ENCODE data around the gene RGPD4. TPM values are rescaled to one million over a fixed set of nuclear protein-coding genes. Genes with fewer than 3 reads are reported as not detected.

RGPD4 gene
- total and polyA plus RNA-seq, 2 of the 8 experiments (the other 6 are each of a cell fraction or from before 2014, with no cell fraction given) = not detected

DNA sequence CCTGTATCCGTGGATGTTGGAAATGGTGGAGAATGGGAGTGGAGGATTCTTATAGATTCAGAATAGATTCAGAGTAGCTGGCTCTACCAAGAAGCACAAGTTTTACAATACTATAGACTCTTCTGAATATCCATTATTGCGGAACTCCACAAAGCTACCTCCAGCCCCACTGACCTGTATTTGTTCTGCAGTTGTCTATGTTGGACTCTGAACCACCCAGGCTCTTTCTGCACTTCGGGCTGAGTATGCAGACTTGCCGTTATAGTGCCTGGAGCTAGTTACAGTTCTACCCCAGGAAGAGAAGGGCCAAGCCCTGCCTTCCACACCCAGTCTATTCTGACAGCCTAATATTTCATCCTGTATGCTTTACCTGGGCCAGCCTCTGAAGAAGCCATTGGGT is 4.4 kb upstream of the RGPD4 start:
- Histone ChIP-seq H4K5ac (ENCODE audit: insufficient read length, low read depth, low read length) (no peak overlapping the region), H2BK20ac (ENCODE audit: low read length) (no peak overlapping the region), H3K27ac (ENCODE audit: low read depth, low read length) (no peak overlapping the region), H3K56ac (replicated peaks; ENCODE audit: insufficient read length, low read depth, low read length) (no peak overlapping the region), H3K23ac (ENCODE audit: insufficient read length) (no peak overlapping the region), H3K18ac (ENCODE audit: extremely low read depth, low read length) (no peak overlapping the region), H3K36me3 (ENCODE audit: control insufficient read depth in 2 of 4, insufficient read depth in 4 of 4, low read length in 3 of 4) (no peaks in the 10 kb centered on the region), H3K14ac (ENCODE audit: insufficient read length) (no peak overlapping the region), H3K79me2 (ENCODE audit: control insufficient read depth in 1 of 2, insufficient read depth in 2 of 2, low read length in 2 of 2) (no peaks in the 10 kb centered on the region), H3K23me2 (ENCODE audit: low read depth, low read length) (no peaks in the 10 kb centered on the region; the same call in 1 of the 2 replicates), H3K4me1 (replicated peaks in 1 of 4; ENCODE audit: control insufficient read depth in 3 of 4, insufficient read depth in 4 of 4, low read length in 3 of 4) (no peaks in the 10 kb centered on the region), H3K9me3 (ENCODE audit: insufficient read depth in 2 of 2, low read depth in 1 of 2, low read length in 1 of 2) (no peaks in the 10 kb centered on the region), H2BK15ac (ENCODE audit: low read length) (no peak overlapping the region), H3K79me1 (ENCODE audit: low read depth, low read length) (no peaks in the 10 kb centered on the region), H2AFZ (ENCODE audit: low read length) (no peak overlapping the region), H2AK5ac (ENCODE audit: low read depth, low read length) (no peak overlapping the region), H3K27me3 (replicated peaks in 1 of 4; ENCODE audit: control insufficient read depth in 3 of 4, extremely low read depth in 1 of 4, insufficient read depth in 3 of 4, low read length in 3 of 4) (no peaks in the 10 kb centered on the region), H2BK120ac (replicated peaks; ENCODE audit: low read depth, low read length) (no peak overlapping the region), H2BK12ac (ENCODE audit: low read depth, low read length) (no peak overlapping the region), H4K91ac (replicated peaks; ENCODE audit: insufficient read length, low read length) (no peak overlapping the region), H3K4ac (replicated peaks; ENCODE audit: insufficient read length, low read depth, low read length) (no peak overlapping the region), H2BK5ac (ENCODE audit: low read depth, low read length) (no peak overlapping the region), H4K20me1 (replicated peaks in 1 of 2; ENCODE audit: control insufficient read depth in 1 of 2, insufficient read depth in 2 of 2, low read length in 2 of 2) (no peaks in the 10 kb centered on the region), H3K9ac (replicated peaks in 1 of 4; ENCODE audit: extremely low read depth in 1 of 4, low read depth in 3 of 4, low read length in 3 of 4) (no peak overlapping the region), H3K4me2 (ENCODE audit: insufficient read depth in 1 of 2, low read depth in 2 of 2, low read length in 2 of 2) (no peak overlapping the region), H4K8ac (ENCODE audit: extremely low read depth, insufficient read depth, low read length) (no peak overlapping the region), H3K4me3 (ENCODE audit: extremely low read depth in 1 of 4, insufficient read depth in 2 of 4, low read depth in 3 of 4, low read length in 4 of 4) (no peak overlapping the region)
- no peak for FAIRE-seq
- 93% methylated on average over 4 of the region's 4 CpGs; no CpG with 5 or more reads in 1 of the 2 experiments for WGBS, 2 experiments (ENCODE audit: extremely low coverage in 1 of 2, insufficient coverage in 1 of 2, insufficient read length in 1 of 2, insufficient replicate concordance in 2 of 2, low coverage in 1 of 2, low lambda C conversion rate in 2 of 2, missing lambda C conversion rate in 1 of 2)
- no peak for TF ChIP-seq SAP30 (IDR thresholded peaks at IDR 0.05; ENCODE audit: insufficient read depth, insufficient replicate concordance, low read length)
- TF ChIP-seq RBBP5 (IDR thresholded peaks at IDR 0.05; ENCODE audit: borderline replicate concordance, low read depth, low read length) = no peak
- no peak for TF ChIP-seq KDM1A (IDR thresholded peaks at IDR 0.05; ENCODE audit: borderline replicate concordance, low read length)
- no peak for TF ChIP-seq JUND (IDR thresholded peaks at IDR 0.05; ENCODE audit: low read length)
- no peak for TF ChIP-seq SP2 (IDR thresholded peaks at IDR 0.05; ENCODE audit: low read length)
- TF ChIP-seq POLR2AphosphoS5 (IDR thresholded peaks at IDR 0.05; ENCODE audit: low read depth, low read length) = no peak
- no peak for TF ChIP-seq CREB1 (IDR thresholded peaks at IDR 0.05)
- TF ChIP-seq RXRA (IDR thresholded peaks at IDR 0.05; ENCODE audit: insufficient read depth, low read depth, low read length) = no peak
- no peak for TF ChIP-seq TAF7 (optimal IDR thresholded peaks at IDR 0.05; ENCODE audit: borderline replicate concordance, low read depth, low read length)
- TF ChIP-seq TCF12 (IDR thresholded peaks at IDR 0.05; ENCODE audit: low read depth, low read length) = no peak
- TF ChIP-seq E2F6 (IDR thresholded peaks at IDR 0.05) = no peak
- TF ChIP-seq PHF8 (conservative IDR thresholded peaks at IDR 0.05; ENCODE audit: low read depth, low read length) = no peak
- TF ChIP-seq SP1 (IDR thresholded peaks at IDR 0.05; ENCODE audit: low read depth, low read length) = no peak
- DNase-seq (ENCODE audit: low read depth in 1 of 2, low spot score in 2 of 2) = no peak
- ChIA-PET CTCF (ENCODE audit: partially characterized antibody) (interaction anchor here (0.8 kb wide), 1 partner anchor 10 kb away, joined by 3 read pairs; no protein-coding TSS in a partner anchor), POLR2A (ENCODE audit: partially characterized antibody) (no interaction called here)
